Measurements from ENCODE around the gene WNT5A. TPM values are rescaled to one million over a fixed set of nuclear protein-coding genes. Genes with fewer than 3 reads are reported as not detected.
A peak's percentile ranks its signal among the peaks of the same experiment; 100 is the strongest.

Gene WNT5A
- total and polyA plus RNA-seq, 2 experiments from 2014 or later = 76.1 to 298 TPM

- Histone ChIP-seq H3K79me2 (ENCODE audit: insufficient read depth) (no peaks in the 10 kb centered on the region), H3K4me3 (no peak overlapping the region), H4K20me1 (ENCODE audit: insufficient read depth) (no peaks in the 10 kb centered on the region), H3F3A (ENCODE audit: insufficient read depth) (no peaks in the 10 kb centered on the region), H3K9me2 (ENCODE audit: insufficient read depth) (no peaks in the 10 kb centered on the region), H3K36me3 (ENCODE audit: low read depth) (no peaks in the 10 kb centered on the region), H2AFZ (no peak overlapping the region), H3K9me3 (ENCODE audit: low read depth) (no peaks in the 10 kb centered on the region), H3K9ac (no peak overlapping the region), H3K27ac (no peak overlapping the region), H3K4me2 (ENCODE audit: unreplicated experiment) (no peak overlapping the region), H3K27me3 (replicated peaks; ENCODE audit: insufficient read depth) (peaks cover 10% of the 10 kb centered on the region), H3K4me1 (ENCODE audit: insufficient read depth) (peaks cover 27% of the 10 kb centered on the region)
- in situ Hi-C loops (cut with MboI) = no loop called here
- DNase-seq = peak; percentile 29
- WGBS, 2 experiments (ENCODE audit: low coverage in 1 of 2, low lambda C conversion rate in 2 of 2, missing lambda C conversion rate in 2 of 2) = 62 to 64% methylated on average over 6 of the region's 6 CpGs
- no peak for TF ChIP-seq EZH2phosphoT487 (IDR thresholded peaks at IDR 0.05; ENCODE audit: insufficient read depth, low read depth)
Measured at GRCh38 chr3:55518451-55518850, 31.3 kb upstream of the WNT5A start.

- Histone ChIP-seq H3F3A (ENCODE audit: insufficient read depth) (peaks cover 18% of the 10 kb centered on the region), H3K9me3 (ENCODE audit: low read depth) (no peaks in the 10 kb centered on the region), H3K9ac (no peak overlapping the region), H2AFZ (no peak overlapping the region), H3K4me3 (no peak overlapping the region), H3K4me2 (ENCODE audit: unreplicated experiment) (no peak overlapping the region), H3K79me2 (ENCODE audit: insufficient read depth) (no peaks in the 10 kb centered on the region), H3K27ac (no peak overlapping the region), H4K20me1 (ENCODE audit: insufficient read depth) (no peaks in the 10 kb centered on the region), H3K27me3 (replicated peaks; ENCODE audit: insufficient read depth) (peaks cover 10% of the 10 kb centered on the region), H3K9me2 (ENCODE audit: insufficient read depth) (no peaks in the 10 kb centered on the region), H3K4me1 (ENCODE audit: insufficient read depth) (peaks cover 35% of the 10 kb centered on the region), H3K36me3 (ENCODE audit: low read depth) (no peaks in the 10 kb centered on the region)
- TF ChIP-seq EZH2 (IDR thresholded peaks at IDR 0.05; ENCODE audit: insufficient read depth, poor library complexity, severe bottlenecking) (no peak), EZH2phosphoT487 (IDR thresholded peaks at IDR 0.05; ENCODE audit: insufficient read depth, low read depth) (no peak)
- DNase-seq = no peak
- WGBS, 2 experiments (ENCODE audit: low coverage in 1 of 2, low lambda C conversion rate in 2 of 2, missing lambda C conversion rate in 2 of 2) = 43 to 50% methylated on average over 9 to 10 of the region's 10 CpGs
- in situ Hi-C loops (cut with MboI) = no loop called here
Measured at GRCh38 chr3:55516392-55517030, 29.4 kb upstream of the WNT5A start.

- DNase-seq = no peak
- in situ Hi-C loops (cut with MboI) = no loop called here
- Histone ChIP-seq H3K79me2 (ENCODE audit: insufficient read depth) (no peaks in the 10 kb centered on the region), H3F3A (ENCODE audit: insufficient read depth) (peaks cover 25% of the 10 kb centered on the region), H3K4me1 (ENCODE audit: insufficient read depth) (peaks cover 32% of the 10 kb centered on the region), H3K27ac (no peak overlapping the region), H4K20me1 (ENCODE audit: insufficient read depth) (no peaks in the 10 kb centered on the region), H3K36me3 (ENCODE audit: low read depth) (no peaks in the 10 kb centered on the region), H3K9me3 (ENCODE audit: low read depth) (no peaks in the 10 kb centered on the region), H3K9ac (no peak overlapping the region), H2AFZ (no peak overlapping the region), H3K27me3 (replicated peaks; ENCODE audit: insufficient read depth) (peaks cover 10% of the 10 kb centered on the region), H3K4me2 (ENCODE audit: unreplicated experiment) (no peak overlapping the region), H3K4me3 (no peak overlapping the region), H3K9me2 (ENCODE audit: insufficient read depth) (no peaks in the 10 kb centered on the region)
- WGBS, 2 experiments (ENCODE audit: low coverage in 1 of 2, low lambda C conversion rate in 2 of 2, missing lambda C conversion rate in 2 of 2) = 32 to 37% methylated on average over 14 of the region's 14 CpGs
- TF ChIP-seq EZH2 (IDR thresholded peaks at IDR 0.05; ENCODE audit: insufficient read depth, poor library complexity, severe bottlenecking) (no peak), EZH2phosphoT487 (IDR thresholded peaks at IDR 0.05; ENCODE audit: insufficient read depth, low read depth) (no peak)
Measured at GRCh38 chr3:55515550-55516246, 28.6 kb upstream of the WNT5A start.

- Histone ChIP-seq H3K9me2 (ENCODE audit: insufficient read depth) (no peaks in the 10 kb centered on the region), H3K79me2 (ENCODE audit: insufficient read depth) (no peaks in the 10 kb centered on the region)
- TF ChIP-seq EZH2 (IDR thresholded peaks at IDR 0.05; ENCODE audit: insufficient read depth, poor library complexity, severe bottlenecking) (no peak), EZH2phosphoT487 (IDR thresholded peaks at IDR 0.05; ENCODE audit: insufficient read depth, low read depth) (no peak)
Measured at GRCh38 chr3:55514962-55515361, 27.9 kb upstream of the WNT5A start.

More at GRCh38 chr3:55514962-55515361, 27.9 kb upstream of the WNT5A start:
- Histone ChIP-seq H3K36me3 (ENCODE audit: low read depth) (no peaks in the 10 kb centered on the region), H3K4me2 (ENCODE audit: unreplicated experiment) (no peak overlapping the region), H3K4me1 (ENCODE audit: insufficient read depth) (peaks cover 32% of the 10 kb centered on the region), H4K20me1 (ENCODE audit: insufficient read depth) (no peaks in the 10 kb centered on the region), H3K27me3 (replicated peaks; ENCODE audit: insufficient read depth) (peaks cover 10% of the 10 kb centered on the region), H3K4me3 (no peak overlapping the region), H2AFZ (no peak overlapping the region), H3K27ac (no peak overlapping the region), H3F3A (ENCODE audit: insufficient read depth) (peaks cover 27% of the 10 kb centered on the region), H3K9me3 (ENCODE audit: low read depth) (no peaks in the 10 kb centered on the region), H3K9ac (no peak overlapping the region)
- in situ Hi-C loops (cut with MboI) = no loop called here
- 66 to 70% methylated on average over 3 of the region's 3 CpGs for WGBS, 2 experiments (ENCODE audit: low coverage in 1 of 2, low lambda C conversion rate in 2 of 2, missing lambda C conversion rate in 2 of 2)
- no peak for DNase-seq

Data from GM23248 (cell line).